ENCODE results near the gene PIGR.

Gene PIGR

GRCh38 chr1:206886831-206887230, 59.4 kb downstream of the PIGR start:
- TF ChIP-seq GATA2 (IDR thresholded peaks at IDR 0.05; ENCODE audit: low read depth, low read length), result no peak
- TF ChIP-seq GATA3 (IDR thresholded peaks at IDR 0.05; ENCODE audit: low read depth, low read length), result no peak

GRCh38 chr1:206885341-206886060, 60.8 kb downstream of the PIGR start:
- TF ChIP-seq GATA2 (IDR thresholded peaks at IDR 0.05; ENCODE audit: low read depth, low read length) (no peak), GATA3 (IDR thresholded peaks at IDR 0.05; ENCODE audit: low read depth, low read length) (no peak)

GRCh38 chr1:206883876-206884275, 62.4 kb downstream of the PIGR start:
- TF ChIP-seq GATA3 (IDR thresholded peaks at IDR 0.05; ENCODE audit: low read depth, low read length), result no peak
- TF ChIP-seq GATA2 (IDR thresholded peaks at IDR 0.05; ENCODE audit: low read depth, low read length), result no peak

GRCh38 chr1:206883160-206883559, 63.1 kb downstream of the PIGR start:
- TF ChIP-seq GATA2 (IDR thresholded peaks at IDR 0.05; ENCODE audit: low read depth, low read length), result no peak
- no peak for TF ChIP-seq GATA3 (IDR thresholded peaks at IDR 0.05; ENCODE audit: low read depth, low read length)

- TF ChIP-seq GATA3 (IDR thresholded peaks at IDR 0.05; ENCODE audit: low read depth, low read length) (no peak), GATA2 (IDR thresholded peaks at IDR 0.05; ENCODE audit: low read depth, low read length) (no peak)
Observed at GRCh38 chr1:206882555-206882954, 63.7 kb downstream of the PIGR start.

- TF ChIP-seq GATA3 (IDR thresholded peaks at IDR 0.05; ENCODE audit: low read depth, low read length) (no peak), GATA2 (IDR thresholded peaks at IDR 0.05; ENCODE audit: low read depth, low read length) (no peak)
Observed at GRCh38 chr1:206880314-206880713, 66.0 kb downstream of the PIGR start.
